Ishikawa (cell line): ENCODE results near the gene MYH7B.

Experiments used
- CEBPB ChIP-seq: IDR thresholded peaks from 2 replicates; pipeline ENCODE4 v1.6.1; 2012
- CREB1 ChIP-seq: IDR thresholded peaks from 2 replicates; pipeline ENCODE4 v1.6.1; 2012; ENCODE audit warnings: low read depth
- EGR1 ChIP-seq: IDR thresholded peaks from 2 replicates; pipeline ENCODE4 v1.6.1; 2012
- EP300 ChIP-seq: IDR thresholded peaks from 2 replicates; pipeline ENCODE4 v1.6.1; 2012; ENCODE audit warnings: borderline replicate concordance
- FOXM1 ChIP-seq: IDR thresholded peaks from 2 replicates; pipeline ENCODE4 v1.6.1; 2012; ENCODE audit warnings: low read depth, borderline replicate concordance
- RAD21 ChIP-seq: IDR thresholded peaks from 2 replicates; pipeline ENCODE4 v1.6.1; 2012; ENCODE audit warnings: low read depth
- TAF1 ChIP-seq: IDR thresholded peaks from 2 replicates; pipeline ENCODE4 v1.6.1; 2012; ENCODE audit warnings: low read depth, mild to moderate bottlenecking
- TCF12 ChIP-seq: IDR thresholded peaks from 2 replicates; pipeline ENCODE4 v1.6.1; 2012; ENCODE audit warnings: low read depth
- TEAD4 ChIP-seq: IDR thresholded peaks from 2 replicates; pipeline ENCODE4 v1.6.1; 2012
- YY1 ChIP-seq: IDR thresholded peaks from 2 replicates; pipeline ENCODE4 v1.6.1; 2012; ENCODE audit warnings: low read depth
- ZBTB7A ChIP-seq: IDR thresholded peaks from 2 replicates; pipeline ENCODE4 v1.6.1; 2012; ENCODE audit warnings: low read depth
- TF ChIP-seq, protein P1 (sequence below): IDR thresholded peaks from 2 replicates; pipeline ENCODE4 v1.6.1; 2012
- TF ChIP-seq, protein P2 (sequence below): IDR thresholded peaks from 2 replicates; pipeline ENCODE4 v1.6.1; 2012; ENCODE audit warnings: low read depth, mild to moderate bottlenecking
- TF ChIP-seq, protein P3 (sequence below): IDR thresholded peaks from 2 replicates; pipeline ENCODE4 v1.6.1; 2012

DNA sequence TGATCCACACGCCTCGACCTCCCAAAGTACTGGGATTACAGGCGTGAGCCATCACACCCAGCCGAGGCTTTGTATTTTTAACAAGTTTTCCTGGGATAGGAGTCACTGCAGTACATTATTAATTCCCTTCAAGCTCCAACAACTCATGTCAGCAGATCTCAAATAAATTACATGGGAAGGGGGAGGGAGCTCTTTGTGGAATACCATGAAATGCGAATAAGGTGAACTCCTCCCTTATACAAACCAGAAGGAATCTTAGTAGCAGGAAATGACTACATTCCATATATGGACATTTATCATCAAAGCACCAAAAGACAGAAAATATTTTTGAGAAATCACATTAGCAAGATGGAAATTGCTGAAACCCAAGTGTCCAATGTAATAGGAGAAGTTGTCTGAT is 3.0 kb upstream of the MYH7B start:
- no peak for TF ChIP-seq EP300
- no peak for TF ChIP-seq YY1
- TF ChIP-seq, protein P1, sequence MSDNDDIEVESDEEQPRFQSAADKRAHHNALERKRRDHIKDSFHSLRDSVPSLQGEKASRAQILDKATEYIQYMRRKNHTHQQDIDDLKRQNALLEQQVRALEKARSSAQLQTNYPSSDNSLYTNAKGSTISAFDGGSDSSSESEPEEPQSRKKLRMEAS, result no peak
- TF ChIP-seq TEAD4, result no peak
- TF ChIP-seq RAD21, result no peak
- no peak for TF ChIP-seq CEBPB
- no peak for TF ChIP-seq CREB1
- no peak for TF ChIP-seq TCF12
- TF ChIP-seq FOXM1, result no peak
- no peak for TF ChIP-seq ZBTB7A
- no peak for TF ChIP-seq TAF1
- TF ChIP-seq EGR1, result no peak
- TF ChIP-seq, protein P2, sequence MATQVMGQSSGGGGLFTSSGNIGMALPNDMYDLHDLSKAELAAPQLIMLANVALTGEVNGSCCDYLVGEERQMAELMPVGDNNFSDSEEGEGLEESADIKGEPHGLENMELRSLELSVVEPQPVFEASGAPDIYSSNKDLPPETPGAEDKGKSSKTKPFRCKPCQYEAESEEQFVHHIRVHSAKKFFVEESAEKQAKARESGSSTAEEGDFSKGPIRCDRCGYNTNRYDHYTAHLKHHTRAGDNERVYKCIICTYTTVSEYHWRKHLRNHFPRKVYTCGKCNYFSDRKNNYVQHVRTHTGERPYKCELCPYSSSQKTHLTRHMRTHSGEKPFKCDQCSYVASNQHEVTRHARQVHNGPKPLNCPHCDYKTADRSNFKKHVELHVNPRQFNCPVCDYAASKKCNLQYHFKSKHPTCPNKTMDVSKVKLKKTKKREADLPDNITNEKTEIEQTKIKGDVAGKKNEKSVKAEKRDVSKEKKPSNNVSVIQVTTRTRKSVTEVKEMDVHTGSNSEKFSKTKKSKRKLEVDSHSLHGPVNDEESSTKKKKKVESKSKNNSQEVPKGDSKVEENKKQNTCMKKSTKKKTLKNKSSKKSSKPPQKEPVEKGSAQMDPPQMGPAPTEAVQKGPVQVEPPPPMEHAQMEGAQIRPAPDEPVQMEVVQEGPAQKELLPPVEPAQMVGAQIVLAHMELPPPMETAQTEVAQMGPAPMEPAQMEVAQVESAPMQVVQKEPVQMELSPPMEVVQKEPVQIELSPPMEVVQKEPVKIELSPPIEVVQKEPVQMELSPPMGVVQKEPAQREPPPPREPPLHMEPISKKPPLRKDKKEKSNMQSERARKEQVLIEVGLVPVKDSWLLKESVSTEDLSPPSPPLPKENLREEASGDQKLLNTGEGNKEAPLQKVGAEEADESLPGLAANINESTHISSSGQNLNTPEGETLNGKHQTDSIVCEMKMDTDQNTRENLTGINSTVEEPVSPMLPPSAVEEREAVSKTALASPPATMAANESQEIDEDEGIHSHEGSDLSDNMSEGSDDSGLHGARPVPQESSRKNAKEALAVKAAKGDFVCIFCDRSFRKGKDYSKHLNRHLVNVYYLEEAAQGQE, result no peak
- TF ChIP-seq, protein P3, sequence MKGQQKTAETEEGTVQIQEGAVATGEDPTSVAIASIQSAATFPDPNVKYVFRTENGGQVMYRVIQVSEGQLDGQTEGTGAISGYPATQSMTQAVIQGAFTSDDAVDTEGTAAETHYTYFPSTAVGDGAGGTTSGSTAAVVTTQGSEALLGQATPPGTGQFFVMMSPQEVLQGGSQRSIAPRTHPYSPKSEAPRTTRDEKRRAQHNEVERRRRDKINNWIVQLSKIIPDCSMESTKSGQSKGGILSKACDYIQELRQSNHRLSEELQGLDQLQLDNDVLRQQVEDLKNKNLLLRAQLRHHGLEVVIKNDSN, result no peak
